Naive thymus-derived CD8-positive, alpha-beta T cell (primary cell): ENCODE measurements around the gene MYL6. TPM values are rescaled to one million over a fixed set of nuclear protein-coding genes. Genes with fewer than 3 reads are reported as not detected.

Source experiments
- ATAC-seq, 2 donors: fragments of 150-1000 bp; cut with Tn5 transposase in 1 of 2; sonication (Bioruptor Pico), chemical (Tn5 transposase) in 1 of 2; 1 replicate in 1 of 2; 2 replicates in 1 of 2; pipeline ENCODE4 v1.10.0; 2021; ENCODE audit warnings: mild to moderate bottlenecking in 2 of 2, moderate library complexity in 2 of 2
- POLR2A ChIA-PET: fragments of 350-600 bp; sonication (Branson Sonifier 250); formaldehyde crosslinking; loops from one replicate; lab custom pipeline; 2021; ENCODE audit warnings: antibody characterized with exemption; lab: Charles Lee
- DNase-seq, 10 donors: peaks; one replicate each; pipeline versions ENCODE4 v3.0.0 to v3.0.0-alpha.2; 2020 to 2022
- H3K27ac Mint-ChIP-seq, 10 donors: one replicate each; pipeline ENCODE4 v1.8.0; 2020 to 2022; ENCODE audit warnings: mild to moderate bottlenecking in 10 of 10, mixed read lengths in 10 of 10, moderate library complexity in 4 of 10, inconsistent platforms in 1 of 10
- H3K27me3 Mint-ChIP-seq, 5 donors: one replicate each; pipeline ENCODE4 v1.8.0; 2021 to 2022; ENCODE audit warnings: mixed read lengths in 5 of 5
- H3K36me3 Mint-ChIP-seq, 3 donors: one replicate each; pipeline ENCODE4 v1.8.0; 2020 to 2022; ENCODE audit warnings: mixed read lengths in 3 of 3, mild to moderate bottlenecking in 2 of 3, inconsistent platforms in 1 of 3
- H3K4me1 Mint-ChIP-seq, 4 donors: one replicate each; pipeline ENCODE4 v1.8.0; 2021 to 2022; ENCODE audit warnings: mixed read lengths in 4 of 4
- H3K4me3 Mint-ChIP-seq, 10 donors: one replicate each; pipeline ENCODE4 v1.8.0; 2020 to 2022; ENCODE audit warnings: mild to moderate bottlenecking in 10 of 10, mixed read lengths in 10 of 10, moderate library complexity in 6 of 10, inconsistent platforms in 1 of 10
- H3K9me3 Mint-ChIP-seq, 9 donors: one replicate each; pipeline ENCODE4 v1.8.0; 2020 to 2022; ENCODE audit warnings: mixed read lengths in 9 of 9, mild to moderate bottlenecking in 3 of 9, inconsistent platforms in 1 of 9, moderate library complexity in 1 of 9
- polyA plus RNA-seq, 3 donors: library from polyadenylated mRNA; unstranded; fragments of 300-500 nt; fragmentation: Illumina TruSeq; gene quantifications; one replicate each; pipeline ENCODE4 v1.2.3, GENCODE V29; 2021
- total RNA-seq, 8 experiments: library from RNA in 2 of 8; stranded (reverse) in 2 of 8; gene quantifications; one replicate each; pipeline ENCODE4 v1.2.3 and lab custom pipeline; 2021 to 2026

Gene MYL6
- total and polyA plus RNA-seq, 5 experiments from 2014 or later: 421 to 2,533 (median 1,813) TPM

GRCh38 chr12:56169229-56169759 lies 11.1 kb downstream of the MYL6 start:
- Mint-ChIP-seq H3K4me1 (peaks cover 0 to 3% (median 0%) of the 10 kb centered on the region in 4 donors), H3K9me3 (no peaks in the 10 kb centered on the region), H3K27me3 (no peaks in the 10 kb centered on the region), H3K4me3 (no peak overlapping the region), H3K27ac (peak overlapping the region in 7 of 10 donors; percentile 48 to 91 (median 76)), H3K36me3 (peaks cover 7 to 92% (median 9%) of the 10 kb centered on the region in 3 donors)
- no peak for ATAC-seq
- no peak for DNase-seq
- POLR2A ChIA-PET: interaction anchor here (0.6 to 1.5 kb wide), 5 partner anchors 9 to 41 kb away, joined by 3 to 4 read pairs (median 3); partner anchors contain the start of genes ESYT1 and SMARCC2

- H3K9me3 Mint-ChIP-seq: no peaks in the 10 kb centered on the region
- POLR2A ChIA-PET: interaction anchor here (0.6 to 1.4 kb wide), 3 partner anchors 12 to 45 kb away, joined by 3 to 4 read pairs (median 4); partner anchors contain the start of gene ESYT1
- peak overlapping the region in 3 of 10 donors; percentile 24 to 80 (median 29) for H3K27ac Mint-ChIP-seq
- ATAC-seq (no peak), DNase-seq (peak in 1 of 10 donors; percentile 4)
- no peak overlapping the region for H3K4me3 Mint-ChIP-seq
- H3K36me3 Mint-ChIP-seq: peaks cover 1 to 93% (median 5%) of the 10 kb centered on the region in 3 donors
- H3K4me1 Mint-ChIP-seq: no peaks in the 10 kb centered on the region
- H3K27me3 Mint-ChIP-seq: no peaks in the 10 kb centered on the region
Measured at GRCh38 chr12:56172839-56173238, 14.7 kb downstream of the MYL6 start.

- H3K9me3 Mint-ChIP-seq: no peaks in the 10 kb centered on the region
- H3K27me3 Mint-ChIP-seq: no peaks in the 10 kb centered on the region
- DNase-seq: no peak
- ATAC-seq: no peak
- no peaks in the 10 kb centered on the region for H3K4me1 Mint-ChIP-seq
- POLR2A ChIA-PET: interaction anchor here (0.8 to 1.4 kb wide), 2 partner anchors 27 to 60 kb away, joined by 3 read pairs; partner anchors contain the start of gene ZC3H10
- peak overlapping the region in 3 of 10 donors; percentile 16 to 48 (median 16) for H3K27ac Mint-ChIP-seq
- H3K36me3 Mint-ChIP-seq: peaks cover 0 to 93% (median 12%) of the 10 kb centered on the region in 3 donors
- no peak overlapping the region for H3K4me3 Mint-ChIP-seq
Measured at GRCh38 chr12:56178347-56178746, 20.2 kb downstream of the MYL6 start.

- H3K27me3 Mint-ChIP-seq: peaks cover 0 to 3% (median 0%) of the 10 kb centered on the region in 5 donors
Measured at GRCh38 chr12:56186957-56187356, 28.8 kb downstream of the MYL6 start.

GRCh38 chr12:56188131-56188777 lies 30.1 kb downstream of the MYL6 start:
- Mint-ChIP-seq H3K4me3 (peak overlapping the region; percentile 89 to 96 (median 90)), H3K27me3 (peaks cover 0 to 3% (median 0%) of the 10 kb centered on the region in 5 donors), H3K9me3 (no peaks in the 10 kb centered on the region), H3K4me1 (peaks cover 34 to 48% (median 39%) of the 10 kb centered on the region in 4 donors), H3K27ac (peak overlapping the region; percentile 89 to 95 (median 92)), H3K36me3 (peaks cover 0 to 35% (median 5%) of the 10 kb centered on the region in 3 donors)
- no peak for DNase-seq
- no peak for ATAC-seq
- POLR2A ChIA-PET: interaction anchor here (0.5 to 7.8 kb wide), 12 partner anchors 19 to 1659 kb away, joined by 3 to 284 read pairs (median 13); partner anchors contain the start of genes ANKRD52, CNPY2, ESYT1 and MYL6

More at GRCh38 chr12:56186957-56187356, 28.8 kb downstream of the MYL6 start:
- H3K9me3 Mint-ChIP-seq: no peaks in the 10 kb centered on the region
- H3K4me3 Mint-ChIP-seq: peak overlapping the region in 3 of 10 donors; percentile 56 to 96 (median 93)
- DNase-seq (no peak), ATAC-seq (no peak)
- peak overlapping the region in 8 of 10 donors; percentile 40 to 95 (median 90) for H3K27ac Mint-ChIP-seq
- peaks cover 0 to 47% (median 5%) of the 10 kb centered on the region in 3 donors for H3K36me3 Mint-ChIP-seq
- POLR2A ChIA-PET: interaction anchor here (0.7 to 7.8 kb wide), 6 partner anchors 25 to 83 kb away, joined by 3 to 284 read pairs (median 40); partner anchors contain the start of genes ESYT1, MYL6, PA2G4 and RNF41
- peaks cover 26 to 40% (median 33%) of the 10 kb centered on the region in 4 donors for H3K4me1 Mint-ChIP-seq

GRCh38 chr12:56188778-56189098 lies 30.6 kb downstream of the MYL6 start:
- DNase-seq (peak in 3 of 10 donors; percentile 38 to 45 (median 41)), ATAC-seq (peak; percentile 18 to 20)
- H3K27me3 Mint-ChIP-seq: peaks cover 0 to 3% (median 0%) of the 10 kb centered on the region in 5 donors
- H3K36me3 Mint-ChIP-seq: peaks cover 0 to 32% (median 5%) of the 10 kb centered on the region in 3 donors
- H3K27ac Mint-ChIP-seq: peak overlapping the region; percentile 89 to 95 (median 92)
- H3K4me1 Mint-ChIP-seq: peaks cover 37 to 51% (median 43%) of the 10 kb centered on the region in 4 donors
- POLR2A ChIA-PET: interaction anchor here (1.1 to 7.8 kb wide), 15 partner anchors 19 to 499 kb away, joined by 3 to 284 read pairs (median 11); partner anchors contain the start of genes ANKRD52, CNPY2, ESYT1 and MYL6
- H3K9me3 Mint-ChIP-seq: no peaks in the 10 kb centered on the region
- peak overlapping the region; percentile 89 to 96 (median 90) for H3K4me3 Mint-ChIP-seq

- Mint-ChIP-seq H3K9me3 (no peaks in the 10 kb centered on the region), H3K4me3 (peak within 1 kb of the TSS; percentile 89 to 99 (median 96)), H3K36me3 (peaks cover 0 to 26% (median 5%) of the 10 kb centered on the region in 3 donors), H3K4me1 (peaks cover 39 to 51% (median 43%) of the 10 kb centered on the region in 4 donors), H3K27me3 (peaks cover 0 to 3% (median 0%) of the 10 kb centered on the region in 5 donors), H3K27ac (peak within 1 kb of the TSS; percentile 97 to 100 (median 98))
- POLR2A ChIA-PET: interaction anchor here (0.5 to 7.8 kb wide), 38 partner anchors 8 to 922 kb away, joined by 3 to 284 read pairs (median 5); partner anchors contain the start of genes ANKRD52, CNPY2, DNAJC14 and ESYT1
- DNase-seq (peak; percentile 74 to 91 (median 82)), ATAC-seq (peak; percentile 82 to 84)
Measured at GRCh38 chr12:56189099-56189917, 31.1 kb downstream of the MYL6 start, which contains the start of gene SMARCC2. SMARCC2 (minus strand) TSS chr12:56189483; CDS start chr12:56189461, 22 bp downstream.

GRCh38 chr12:56189918-56190694 lies 31.9 kb downstream of the MYL6 start:
- Mint-ChIP-seq H3K27me3 (peaks cover 0 to 3% (median 0%) of the 10 kb centered on the region in 5 donors), H3K9me3 (no peaks in the 10 kb centered on the region), H3K4me3 (peak overlapping the region; percentile 88 to 99 (median 96)), H3K4me1 (peaks cover 39 to 51% (median 43%) of the 10 kb centered on the region in 4 donors), H3K36me3 (peaks cover 0 to 18% (median 4%) of the 10 kb centered on the region in 3 donors), H3K27ac (peak overlapping the region; percentile 97 to 100 (median 98))
- peak; percentile 54 to 82 (median 74) for DNase-seq
- POLR2A ChIA-PET: interaction anchor here (0.5 to 7.8 kb wide), 41 partner anchors 9 to 921 kb away, joined by 3 to 284 read pairs (median 5); partner anchors contain the start of genes ANKRD52, CNPY2, DNAJC14 and ESYT1
- ATAC-seq: peak; percentile 41 to 45

GRCh38 chr12:56190695-56191155 lies 32.6 kb downstream of the MYL6 start:
- ATAC-seq (no peak), DNase-seq (no peak)
- Mint-ChIP-seq H3K4me1 (peaks cover 38 to 51% (median 43%) of the 10 kb centered on the region in 4 donors), H3K27ac (peak overlapping the region; percentile 97 to 100 (median 98)), H3K4me3 (peak overlapping the region; percentile 88 to 99 (median 96)), H3K27me3 (peaks cover 0 to 3% (median 0%) of the 10 kb centered on the region in 5 donors), H3K9me3 (no peaks in the 10 kb centered on the region), H3K36me3 (peaks cover 0 to 12% (median 3%) of the 10 kb centered on the region in 3 donors)
- POLR2A ChIA-PET: interaction anchor here (0.5 to 7.8 kb wide), 9 partner anchors 11 to 387 kb away, joined by 4 to 284 read pairs (median 8); partner anchors contain the start of genes ANKRD52, ESYT1, RNF41 and RPL41

GRCh38 chr12:56192582-56192981 lies 34.4 kb downstream of the MYL6 start:
- H3K36me3 Mint-ChIP-seq: no peaks in the 10 kb centered on the region

More at GRCh38 chr12:56192582-56192981, 34.4 kb downstream of the MYL6 start:
- Mint-ChIP-seq H3K27me3 (peaks cover 0 to 3% (median 0%) of the 10 kb centered on the region in 5 donors), H3K4me3 (peak overlapping the region in 6 of 10 donors; percentile 19 to 77 (median 35)), H3K4me1 (peaks cover 27 to 38% (median 37%) of the 10 kb centered on the region in 4 donors), H3K9me3 (no peaks in the 10 kb centered on the region), H3K27ac (peak overlapping the region in 8 of 10 donors; percentile 19 to 89 (median 82))
- POLR2A ChIA-PET: interaction anchor here (0.5 to 7.8 kb wide), 5 partner anchors 29 to 1350 kb away, joined by 3 to 284 read pairs (median 8); partner anchors contain the start of genes CS, ESYT1, PA2G4 and RNF41
- ATAC-seq (no peak), DNase-seq (no peak)
